NB4 (cell line): ENCODE data around the gene KRT33B.

Source experiments
- CTCF ChIP-seq: IDR thresholded peaks from one replicate; pipeline ENCODE4 v1.5.1; 2012; ENCODE audit warnings: low read depth, low read length
- MAX ChIP-seq: IDR thresholded peaks from 2 replicates; pipeline ENCODE4 v1.6.1; 2011; ENCODE audit warnings: low read depth, low read length
- MYC ChIP-seq: IDR thresholded peaks from 2 replicates; pipeline ENCODE4 v1.6.1; 2011; ENCODE audit warnings: low read depth, low read length
- POLR2A ChIP-seq: IDR thresholded peaks from 2 replicates; pipeline ENCODE4 v1.6.1; 2011; ENCODE audit warnings: mild to moderate bottlenecking; ENCODE audit not compliant: insufficient read length; ENCODE audit errors: extremely low read depth

- no peak for TF ChIP-seq CTCF
- TF ChIP-seq POLR2A, result no peak
- no peak for TF ChIP-seq MYC
- no peak for TF ChIP-seq MAX
Measured at GRCh38 chr17:41415833-41416335, 46.3 kb upstream of the KRT33B start.
